IPS-15b (cell line): Measurements from ENCODE around the gene CEBPA.

Experiments used
- H3K27me3 ChIP-seq: one replicate; pipeline ENCODE4 v1.6.1; 2013; ENCODE audit warnings: low read length; ENCODE audit not compliant: control insufficient read depth, insufficient read depth
- H3K36me3 ChIP-seq: one replicate; pipeline ENCODE4 v1.6.1; 2013; ENCODE audit warnings: low read length; ENCODE audit not compliant: control insufficient read depth, insufficient read depth
- H3K4me1 ChIP-seq: one replicate; pipeline ENCODE4 v1.6.1; 2013; ENCODE audit warnings: mild to moderate bottlenecking, low read length; ENCODE audit not compliant: control insufficient read depth, insufficient read depth
- H3K4me3 ChIP-seq: one replicate; pipeline ENCODE4 v1.5.1; 2013; ENCODE audit warnings: low read depth, low read length
- H3K9ac ChIP-seq: one replicate; pipeline ENCODE4 v1.6.1; 2013; ENCODE audit warnings: low read depth, mild to moderate bottlenecking, low read length
- H3K9me3 ChIP-seq: one replicate; pipeline ENCODE4 v1.6.1; 2013; ENCODE audit warnings: mild to moderate bottlenecking, low read length; ENCODE audit not compliant: control insufficient read depth, insufficient read depth

Gene CEBPA

GRCh38 chr19:33304760-33305647 lies 2.7 kb upstream of the CEBPA start:
- H3K27me3 ChIP-seq: peaks cover 30% of the 10 kb centered on the region
- no peak overlapping the region for H3K9ac ChIP-seq
- no peaks in the 10 kb centered on the region for H3K4me1 ChIP-seq
- no peaks in the 10 kb centered on the region for H3K9me3 ChIP-seq
- no peaks in the 10 kb centered on the region for H3K36me3 ChIP-seq
- H3K4me3 ChIP-seq: no peak overlapping the region

- Histone ChIP-seq H3K27me3 (peaks cover 36% of the 10 kb centered on the region), H3K9me3 (no peaks in the 10 kb centered on the region), H3K9ac (no peak overlapping the region), H3K4me3 (no peak overlapping the region), H3K36me3 (no peaks in the 10 kb centered on the region), H3K4me1 (no peaks in the 10 kb centered on the region)
Observed at GRCh38 chr19:33304371-33304759, 2.0 kb upstream of the CEBPA start.

- peak overlapping the region; percentile 54 for H3K9ac ChIP-seq
Observed at GRCh38 chr19:33303791-33304345, 1.5 kb upstream of the CEBPA start.

GRCh38 chr19:33302974-33303790 lies 848 bp upstream of the CEBPA start:
- no peaks in the 10 kb centered on the region for H3K4me1 ChIP-seq
- H3K9me3 ChIP-seq: no peaks in the 10 kb centered on the region
- peaks cover 38% of the 10 kb centered on the region for H3K27me3 ChIP-seq
- no peaks in the 10 kb centered on the region for H3K36me3 ChIP-seq
- H3K4me3 ChIP-seq: peak overlapping the region; percentile 53
- H3K9ac ChIP-seq: peak overlapping the region; percentile 54

More at GRCh38 chr19:33303791-33304345, 1.5 kb upstream of the CEBPA start:
- peaks cover 38% of the 10 kb centered on the region for H3K27me3 ChIP-seq
- no peaks in the 10 kb centered on the region for H3K4me1 ChIP-seq
- H3K36me3 ChIP-seq: no peaks in the 10 kb centered on the region
- no peaks in the 10 kb centered on the region for H3K9me3 ChIP-seq
- peak overlapping the region; percentile 53 for H3K4me3 ChIP-seq

GRCh38 chr19:33301900-33302174 lies 497 bp downstream of the CEBPA start:
- Histone ChIP-seq H3K36me3 (no peaks in the 10 kb centered on the region), H3K9ac (no peak overlapping the region), H3K4me3 (peak overlapping the region; percentile 39), H3K4me1 (no peaks in the 10 kb centered on the region), H3K9me3 (no peaks in the 10 kb centered on the region), H3K27me3 (peaks cover 38% of the 10 kb centered on the region)

- H3K9ac ChIP-seq: no peak overlapping the region
Observed at GRCh38 chr19:33301144-33301899, 1.0 kb downstream of the CEBPA start.

GRCh38 chr19:33300894-33301143 lies 1.5 kb downstream of the CEBPA start:
- H3K27me3 ChIP-seq: peaks cover 38% of the 10 kb centered on the region
- peak overlapping the region; percentile 45 for H3K4me3 ChIP-seq
- no peaks in the 10 kb centered on the region for H3K9me3 ChIP-seq
- no peaks in the 10 kb centered on the region for H3K4me1 ChIP-seq
- H3K36me3 ChIP-seq: no peaks in the 10 kb centered on the region
- H3K9ac ChIP-seq: no peak overlapping the region

More at GRCh38 chr19:33301144-33301899, 1.0 kb downstream of the CEBPA start:
- Histone ChIP-seq H3K9me3 (no peaks in the 10 kb centered on the region), H3K4me1 (no peaks in the 10 kb centered on the region), H3K36me3 (no peaks in the 10 kb centered on the region), H3K4me3 (peak overlapping the region; percentile 45), H3K27me3 (peaks cover 38% of the 10 kb centered on the region)

- no peaks in the 10 kb centered on the region for H3K36me3 ChIP-seq
- H3K4me3 ChIP-seq: peak overlapping the region; percentile 45
- no peaks in the 10 kb centered on the region for H3K4me1 ChIP-seq
- no peaks in the 10 kb centered on the region for H3K9me3 ChIP-seq
- no peak overlapping the region for H3K9ac ChIP-seq
- H3K27me3 ChIP-seq: peaks cover 41% of the 10 kb centered on the region
Observed at GRCh38 chr19:33300009-33300893, 2.1 kb downstream of the CEBPA start.

GRCh38 chr19:33299051-33299688 lies 3.2 kb downstream of the CEBPA start:
- no peaks in the 10 kb centered on the region for H3K36me3 ChIP-seq
- no peak overlapping the region for H3K9ac ChIP-seq
- no peak overlapping the region for H3K4me3 ChIP-seq
- no peaks in the 10 kb centered on the region for H3K9me3 ChIP-seq
- H3K27me3 ChIP-seq: peaks cover 34% of the 10 kb centered on the region
- H3K4me1 ChIP-seq: no peaks in the 10 kb centered on the region

- Histone ChIP-seq H3K27me3 (peaks cover 26% of the 10 kb centered on the region), H3K36me3 (no peaks in the 10 kb centered on the region), H3K4me1 (no peaks in the 10 kb centered on the region), H3K9me3 (no peaks in the 10 kb centered on the region), H3K4me3 (no peak overlapping the region), H3K9ac (no peak overlapping the region)
Observed at GRCh38 chr19:33298146-33298911, 4.0 kb downstream of the CEBPA start.
